ENCODE data around the gene GIGYF2. TPM values are rescaled to one million over a fixed set of nuclear protein-coding genes. Genes with fewer than 3 reads are reported as not detected.

GIGYF2 gene
- total RNA-seq, 1 experiment from 2014 or later, result 59.6 TPM

GRCh38 chr2:232749331-232749730, 52.2 kb downstream of the GIGYF2 start:
- Histone ChIP-seq H3K36me3 (ENCODE audit: insufficient read depth, low read length) (peaks cover 26% of the 10 kb centered on the region; the same call in 1 of the 2 replicates), H4K20me1 (ENCODE audit: insufficient read depth, low read depth, low read length) (no peaks in the 10 kb centered on the region), H3K79me2 (ENCODE audit: low read length) (peaks cover 21% of the 10 kb centered on the region), H3K4me2 (ENCODE audit: low read depth, low read length, poor library complexity, severe bottlenecking) (no peak overlapping the region), H3K9ac (ENCODE audit: low read length) (no peak overlapping the region), H3K4me1 (ENCODE audit: low read length) (no peaks in the 10 kb centered on the region), H2AFZ (ENCODE audit: low read length) (no peak overlapping the region), H3K9me2 (replicated peaks; ENCODE audit: insufficient read depth, low read length) (no peaks in the 10 kb centered on the region), H3K4me3 (ENCODE audit: low read length) (no peak overlapping the region), H3K27ac (ENCODE audit: low read length) (no peak overlapping the region), H3K27me3 (ENCODE audit: low read length) (no peaks in the 10 kb centered on the region), H3K9me3 (ENCODE audit: low read length) (no peaks in the 10 kb centered on the region)
- DNase-seq, result no peak

- Histone ChIP-seq H3K79me2 (ENCODE audit: low read length) (peaks cover 15% of the 10 kb centered on the region), H3K27ac (ENCODE audit: low read length) (no peak overlapping the region), H3K4me2 (ENCODE audit: low read depth, low read length, poor library complexity, severe bottlenecking) (no peak overlapping the region), H3K36me3 (ENCODE audit: insufficient read depth, low read length) (peaks cover 26% of the 10 kb centered on the region; the same call in 1 of the 2 replicates), H3K9me2 (replicated peaks; ENCODE audit: insufficient read depth, low read length) (no peaks in the 10 kb centered on the region), H4K20me1 (ENCODE audit: insufficient read depth, low read depth, low read length) (no peaks in the 10 kb centered on the region), H3K4me1 (ENCODE audit: low read length) (no peaks in the 10 kb centered on the region), H3K4me3 (ENCODE audit: low read length) (no peak overlapping the region), H2AFZ (ENCODE audit: low read length) (no peak overlapping the region), H3K9ac (ENCODE audit: low read length) (no peak overlapping the region), H3K9me3 (ENCODE audit: low read length) (no peaks in the 10 kb centered on the region), H3K27me3 (ENCODE audit: low read length) (no peaks in the 10 kb centered on the region)
- no peak for DNase-seq
Measured at GRCh38 chr2:232750135-232750671, 53.1 kb downstream of the GIGYF2 start.

DNA sequence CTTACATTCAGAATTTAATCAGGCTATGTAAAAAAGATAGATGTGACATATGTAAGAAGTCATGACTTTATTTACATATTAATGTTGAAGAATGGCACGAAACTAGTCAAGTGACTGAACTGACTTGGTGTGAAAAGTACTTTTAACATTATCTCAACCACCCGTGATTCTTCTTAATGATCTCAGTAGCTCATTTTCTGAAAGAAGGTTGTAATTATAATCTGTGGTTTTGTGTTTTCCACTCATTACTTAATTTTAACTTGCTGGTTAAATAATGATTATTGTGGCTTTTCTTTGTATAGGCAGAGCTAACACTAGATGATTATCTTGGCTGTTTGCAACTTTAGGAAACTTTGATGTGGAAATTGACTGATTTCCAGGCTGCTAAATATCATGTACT, 60.8 kb downstream of the GIGYF2 start:
- Histone ChIP-seq H3K9me2 (replicated peaks; ENCODE audit: insufficient read depth, low read length) (no peaks in the 10 kb centered on the region), H3K36me3 (ENCODE audit: insufficient read depth, low read length) (peaks cover 8% of the 10 kb centered on the region; the same call in 1 of the 2 replicates), H3K9me3 (ENCODE audit: low read length) (no peaks in the 10 kb centered on the region), H3K9ac (ENCODE audit: low read length) (no peak overlapping the region), H3K79me2 (ENCODE audit: low read length) (peaks cover 26% of the 10 kb centered on the region), H4K20me1 (ENCODE audit: insufficient read depth, low read depth, low read length) (no peaks in the 10 kb centered on the region), H3K4me2 (ENCODE audit: low read depth, low read length, poor library complexity, severe bottlenecking) (no peak overlapping the region), H3K4me3 (ENCODE audit: low read length) (no peak overlapping the region), H3K27me3 (ENCODE audit: low read length) (no peaks in the 10 kb centered on the region), H2AFZ (ENCODE audit: low read length) (no peak overlapping the region), H3K4me1 (ENCODE audit: low read length) (no peaks in the 10 kb centered on the region), H3K27ac (ENCODE audit: low read length) (no peak overlapping the region)
- DNase-seq, result no peak

DNA sequence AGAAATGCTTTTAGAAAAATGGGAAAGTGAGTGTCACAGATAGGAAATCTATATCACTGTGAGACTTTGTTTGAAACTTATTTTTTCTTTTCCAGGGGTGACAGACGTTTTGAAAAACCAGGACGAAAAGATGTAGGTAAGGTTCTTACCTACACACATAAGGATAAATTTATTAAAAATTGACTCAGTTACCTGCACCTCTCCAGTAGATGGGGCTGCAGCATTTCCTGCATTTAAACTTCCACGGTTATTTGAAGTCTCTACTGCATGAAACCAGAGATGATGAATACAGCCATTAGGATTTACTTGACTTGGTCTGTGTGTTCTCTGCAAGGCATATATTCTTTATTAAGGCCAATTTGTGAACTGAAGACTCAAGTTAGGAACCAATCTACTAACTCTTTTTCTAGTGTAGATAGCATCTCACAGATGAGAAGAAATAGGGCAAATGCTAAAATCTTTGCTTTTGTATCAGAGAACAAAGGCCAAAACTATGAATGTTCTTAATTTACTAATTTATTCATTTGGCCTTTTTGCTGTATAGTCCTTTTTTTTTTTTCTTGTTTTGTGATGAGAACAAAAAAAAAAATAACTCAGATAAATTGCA, 64.3 kb downstream of the GIGYF2 start:
- no peak overlapping the region for H3K4me2 ChIP-seq (ENCODE audit: low read depth, low read length, poor library complexity, severe bottlenecking)
- H3K9ac ChIP-seq (ENCODE audit: low read length), result no peak overlapping the region
- no peak overlapping the region for H3K27ac ChIP-seq (ENCODE audit: low read length)
- H3K79me2 ChIP-seq (ENCODE audit: low read length), result peaks cover 18% of the 10 kb centered on the region
- H3K9me2 ChIP-seq (replicated peaks; ENCODE audit: insufficient read depth, low read length), result no peaks in the 10 kb centered on the region
- no peaks in the 10 kb centered on the region for H4K20me1 ChIP-seq (ENCODE audit: insufficient read depth, low read depth, low read length)
- peaks cover 18% of the 10 kb centered on the region; the same call in 1 of the 2 replicates for H3K36me3 ChIP-seq (ENCODE audit: insufficient read depth, low read length)
- H2AFZ ChIP-seq (ENCODE audit: low read length), result no peak overlapping the region
- DNase-seq, result peak; percentile 78
- no peaks in the 10 kb centered on the region for H3K9me3 ChIP-seq (ENCODE audit: low read length)
- H3K4me1 ChIP-seq (ENCODE audit: low read length), result peaks cover 2% of the 10 kb centered on the region
- no peaks in the 10 kb centered on the region for H3K27me3 ChIP-seq (ENCODE audit: low read length)
- no peak overlapping the region for H3K4me3 ChIP-seq (ENCODE audit: low read length)

DNA sequence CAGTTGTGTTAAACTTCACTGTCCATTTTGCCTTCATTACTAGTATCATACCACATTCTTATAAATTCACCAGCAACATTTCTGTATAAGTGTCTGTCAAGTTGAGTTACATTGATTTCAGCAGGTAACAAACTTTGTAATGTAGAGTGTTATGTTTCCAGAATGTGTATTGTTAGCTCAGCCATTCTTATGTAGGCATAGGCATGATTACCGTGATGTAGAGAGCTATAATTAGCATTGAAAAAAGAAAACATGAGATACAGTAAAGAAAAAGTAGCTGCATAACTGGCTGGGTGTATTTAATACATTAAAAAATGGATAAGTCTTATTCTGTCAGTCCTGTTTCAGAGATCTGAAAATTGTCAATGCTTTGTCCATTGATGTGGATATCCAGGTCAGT, 70.7 kb downstream of the GIGYF2 start:
- no peak overlapping the region for H3K4me2 ChIP-seq (ENCODE audit: low read depth, low read length, poor library complexity, severe bottlenecking)
- H3K27ac ChIP-seq (ENCODE audit: low read length), result no peak overlapping the region
- peaks cover 36% of the 10 kb centered on the region for H3K36me3 ChIP-seq (ENCODE audit: insufficient read depth, low read length)
- H3K4me3 ChIP-seq (ENCODE audit: low read length), result no peak overlapping the region
- H2AFZ ChIP-seq (ENCODE audit: low read length), result no peak overlapping the region
- H4K20me1 ChIP-seq (ENCODE audit: insufficient read depth, low read depth, low read length), result no peaks in the 10 kb centered on the region
- H3K9ac ChIP-seq (ENCODE audit: low read length), result no peak overlapping the region
- no peak for DNase-seq
- H3K4me1 ChIP-seq (ENCODE audit: low read length), result peaks cover 17% of the 10 kb centered on the region
- H3K9me3 ChIP-seq (ENCODE audit: low read length), result no peaks in the 10 kb centered on the region
- H3K27me3 ChIP-seq (ENCODE audit: low read length), result no peaks in the 10 kb centered on the region
- H3K9me2 ChIP-seq (replicated peaks; ENCODE audit: insufficient read depth, low read length), result no peaks in the 10 kb centered on the region
- H3K79me2 ChIP-seq (ENCODE audit: low read length), result peaks cover 16% of the 10 kb centered on the region

- H4K20me1 ChIP-seq (ENCODE audit: insufficient read depth, low read depth, low read length), result no peaks in the 10 kb centered on the region
- H2AFZ ChIP-seq (ENCODE audit: low read length), result no peak overlapping the region
- H3K9me3 ChIP-seq (ENCODE audit: low read length), result no peaks in the 10 kb centered on the region
- no peak overlapping the region for H3K27ac ChIP-seq (ENCODE audit: low read length)
- no peaks in the 10 kb centered on the region for H3K27me3 ChIP-seq (ENCODE audit: low read length)
- no peak overlapping the region for H3K4me2 ChIP-seq (ENCODE audit: low read depth, low read length, poor library complexity, severe bottlenecking)
- peaks cover 31% of the 10 kb centered on the region for H3K36me3 ChIP-seq (ENCODE audit: insufficient read depth, low read length)
- DNase-seq, result no peak
- peaks cover 27% of the 10 kb centered on the region for H3K79me2 ChIP-seq (ENCODE audit: low read length)
- H3K9me2 ChIP-seq (replicated peaks; ENCODE audit: insufficient read depth, low read length), result no peaks in the 10 kb centered on the region
- H3K4me1 ChIP-seq (ENCODE audit: low read length), result peaks cover 17% of the 10 kb centered on the region
- H3K9ac ChIP-seq (ENCODE audit: low read length), result no peak overlapping the region
- H3K4me3 ChIP-seq (ENCODE audit: low read length), result no peak overlapping the region
Measured at GRCh38 chr2:232770207-232770606, 73.1 kb downstream of the GIGYF2 start.

- H3K9ac ChIP-seq (ENCODE audit: low read length), result no peak overlapping the region
- H3K9me2 ChIP-seq (replicated peaks; ENCODE audit: insufficient read depth, low read length), result no peaks in the 10 kb centered on the region
- H3K36me3 ChIP-seq (ENCODE audit: insufficient read depth, low read length), result peaks cover 30% of the 10 kb centered on the region
- peak overlapping the region; percentile 35; the same call in 1 of the 2 replicates for H3K27ac ChIP-seq (ENCODE audit: low read length)
- H3K4me2 ChIP-seq (ENCODE audit: low read depth, low read length, poor library complexity, severe bottlenecking), result no peak overlapping the region
- no peaks in the 10 kb centered on the region for H3K9me3 ChIP-seq (ENCODE audit: low read length)
- H4K20me1 ChIP-seq (ENCODE audit: insufficient read depth, low read depth, low read length), result no peaks in the 10 kb centered on the region
- DNase-seq, result no peak
- H2AFZ ChIP-seq (ENCODE audit: low read length), result no peak overlapping the region
- H3K4me1 ChIP-seq (ENCODE audit: low read length), result peaks cover 11% of the 10 kb centered on the region
- no peak overlapping the region for H3K4me3 ChIP-seq (ENCODE audit: low read length)
- H3K79me2 ChIP-seq (ENCODE audit: low read length), result peaks cover 37% of the 10 kb centered on the region
- no peaks in the 10 kb centered on the region for H3K27me3 ChIP-seq (ENCODE audit: low read length)
Measured at GRCh38 chr2:232771870-232772269, 74.7 kb downstream of the GIGYF2 start.

DNA sequence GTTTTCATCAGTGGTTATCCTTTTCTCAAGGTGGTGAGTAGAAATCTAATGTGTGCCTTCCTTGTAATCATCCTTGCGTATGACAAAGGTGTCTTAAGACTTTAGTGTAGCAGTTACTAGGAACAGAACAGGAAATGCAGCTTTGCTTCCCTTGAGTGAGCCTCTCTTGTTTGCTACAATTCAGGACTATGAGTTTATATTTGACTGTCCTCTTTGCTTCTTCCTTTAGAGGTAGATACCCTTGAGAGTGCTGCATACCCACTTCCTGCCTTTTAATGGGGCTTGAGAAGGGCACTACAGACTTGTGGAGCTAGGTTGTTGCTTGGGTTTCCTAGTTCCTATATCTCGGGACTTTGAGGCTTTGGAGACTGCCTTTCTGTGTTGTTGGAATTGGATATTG, 75.4 kb downstream of the GIGYF2 start:
- Histone ChIP-seq H3K9me2 (replicated peaks; ENCODE audit: insufficient read depth, low read length) (no peaks in the 10 kb centered on the region), H4K20me1 (ENCODE audit: insufficient read depth, low read depth, low read length) (no peaks in the 10 kb centered on the region), H3K4me1 (ENCODE audit: low read length) (peaks cover 11% of the 10 kb centered on the region), H3K36me3 (ENCODE audit: insufficient read depth, low read length) (peaks cover 30% of the 10 kb centered on the region), H3K79me2 (ENCODE audit: low read length) (peaks cover 37% of the 10 kb centered on the region), H3K4me3 (ENCODE audit: low read length) (no peak overlapping the region), H3K27ac (ENCODE audit: low read length) (peak overlapping the region; percentile 35; the same call in 1 of the 2 replicates), H3K4me2 (ENCODE audit: low read depth, low read length, poor library complexity, severe bottlenecking) (no peak overlapping the region), H2AFZ (ENCODE audit: low read length) (no peak overlapping the region), H3K27me3 (ENCODE audit: low read length) (no peaks in the 10 kb centered on the region), H3K9ac (ENCODE audit: low read length) (no peak overlapping the region), H3K9me3 (ENCODE audit: low read length) (no peaks in the 10 kb centered on the region)
- no peak for DNase-seq
